Endothelial cell of umbilical vein (primary cell): ENCODE results near the gene PIRT. TPM values are rescaled to one million over a fixed set of nuclear protein-coding genes. Genes with fewer than 3 reads are reported as not detected.

Experiments
- BruUV-seq: library from RNA; stranded (reverse); fragments of 400-500 nt; replicated peaks from 2 replicates; lab custom pipeline; 2021; lab: Mats Ljungman, UMichigan
- CTCF ChIA-PET: fragments of 300-600, 350-600 bp; sonication (Branson Sonifier 250); formaldehyde crosslinking; loops from one replicate; lab custom pipeline; 2021; ENCODE audit warnings: antibody characterized with exemption, inconsistent platforms; lab: Charles Lee
- POLR2A ChIA-PET: fragments of 300-600, 350-600 bp; sonication (Branson Sonifier 250); formaldehyde crosslinking; loops from one replicate; lab custom pipeline; 2021; ENCODE audit warnings: antibody characterized with exemption, inconsistent platforms; lab: Charles Lee
- DNase-seq: peaks from one replicate; pipeline ENCODE4 v3.0.0-alpha.2; 2011; ENCODE audit warnings: low read depth, low spot score
- FAIRE-seq: peaks from 2 replicates; lab custom pipeline; 2011; peaks lifted over from hg19 to GRCh38; lab: Jason Lieb, UNC
- H2AFZ ChIP-seq: 2 replicates; pipeline ENCODE4 v1.6.0; 2012; ENCODE audit warnings: low read depth, low read length, control low read depth, inconsistent platforms
- H3K27ac ChIP-seq: 2 replicates; pipeline ENCODE4 v1.5.1; 2011; ENCODE audit warnings: low read depth, mild to moderate bottlenecking, control low read depth, low read length, moderate library complexity; ENCODE audit not compliant: insufficient read depth
- H3K27me3 ChIP-seq, 2 experiments: 2 replicates each; pipeline versions ENCODE4 v1.6.0 to v1.6.1; 2011; ENCODE audit warnings: low read length in 2 of 2, mixed read lengths in 1 of 2; ENCODE audit not compliant: control insufficient read depth in 2 of 2, insufficient read depth in 2 of 2
- H3K36me3 ChIP-seq, 2 experiments: 2 replicates in 1 of 2; 3 replicates in 1 of 2; pipeline ENCODE4 v1.5.1; 2011; ENCODE audit warnings: low read length in 2 of 2, mild to moderate bottlenecking in 1 of 2, moderate library complexity in 1 of 2; ENCODE audit not compliant: control insufficient read depth in 2 of 2, insufficient read depth in 2 of 2; ENCODE audit errors: extremely low read depth in 1 of 2
- H3K4me1 ChIP-seq: 3 replicates; pipeline ENCODE4 v1.5.1; 2011; ENCODE audit warnings: mild to moderate bottlenecking, low read length; ENCODE audit not compliant: control insufficient read depth, insufficient read depth; ENCODE audit errors: extremely low read depth
- H3K4me2 ChIP-seq: 2 replicates; pipeline ENCODE4 v1.6.1; 2011; ENCODE audit warnings: low read length, control low read depth, mixed read lengths; ENCODE audit not compliant: insufficient read depth
- H3K4me3 ChIP-seq, 3 experiments: fragments of 200-600 bp in 1 of 3; sonication (generic), shearing (Covaris generic) in 1 of 3; replicated peaks in 1 of 3; 2 replicates each; pipeline ENCODE4 v1.5.1; 2011 to 2016; ENCODE audit warnings: control low read depth in 3 of 3, low read length in 3 of 3, mild to moderate bottlenecking in 2 of 3, inconsistent platforms in 1 of 3, low read depth in 1 of 3, moderate library complexity in 1 of 3; ENCODE audit not compliant: insufficient read depth in 1 of 3
- H3K79me2 ChIP-seq: 2 replicates; pipeline ENCODE4 v1.6.0; 2012; ENCODE audit warnings: low read length, inconsistent platforms; ENCODE audit not compliant: control insufficient read depth, insufficient read depth
- H3K9ac ChIP-seq: replicated peaks from 2 replicates; pipeline ENCODE3; 2011; ENCODE audit warnings: low read length, control low read depth; ENCODE audit not compliant: insufficient read depth; ENCODE audit errors: extremely low read depth
- H3K9me1 ChIP-seq: replicated peaks from 3 replicates; pipeline ENCODE4 v1.6.0; 2011; ENCODE audit warnings: mild to moderate bottlenecking, low read length; ENCODE audit not compliant: control insufficient read depth, insufficient read depth; ENCODE audit errors: extremely low read depth
- H3K9me3 ChIP-seq: replicated peaks from 2 replicates; pipeline ENCODE4 v1.5.1; 2012; ENCODE audit warnings: low read length, inconsistent platforms; ENCODE audit not compliant: control insufficient read depth, insufficient read depth
- H4K20me1 ChIP-seq: replicated peaks from 2 replicates; pipeline ENCODE3; 2011; ENCODE audit warnings: mild to moderate bottlenecking, low read length; ENCODE audit not compliant: control insufficient read depth, insufficient read depth; ENCODE audit errors: extremely low read depth
- EZH2 ChIP-seq: IDR thresholded peaks from 2 replicates; pipeline ENCODE4 v1.6.1; 2012; ENCODE audit warnings: borderline replicate concordance, low read depth, mild to moderate bottlenecking, moderate library complexity, low read length, inconsistent platforms; ENCODE audit not compliant: severe bottlenecking
- FOS ChIP-seq: IDR thresholded peaks from 2 replicates; pipeline ENCODE4 v1.6.1; 2011; ENCODE audit warnings: mild to moderate bottlenecking, low read length, moderate library complexity, borderline replicate concordance; ENCODE audit not compliant: insufficient read depth
- GATA2 ChIP-seq: IDR thresholded peaks from 2 replicates; pipeline ENCODE4 v1.7.0; 2011; ENCODE audit warnings: low read depth, mild to moderate bottlenecking, moderate library complexity, mixed read lengths, low read length; ENCODE audit not compliant: insufficient read length, insufficient read depth
- JUN ChIP-seq: IDR thresholded peaks from 2 replicates; pipeline ENCODE4 v1.6.1; 2011; ENCODE audit warnings: borderline replicate concordance, low read depth; ENCODE audit not compliant: insufficient read length, insufficient read depth
- MYC ChIP-seq: IDR thresholded peaks from one replicate; pipeline ENCODE4 v1.6.1; 2011; ENCODE audit warnings: mild to moderate bottlenecking, low read depth, low read length
- POLR2A ChIP-seq: IDR thresholded peaks from 2 replicates; pipeline ENCODE4 v1.6.1; 2012; ENCODE audit warnings: low read depth, mild to moderate bottlenecking, control low read depth, low read length
- POLR2AphosphoS5 ChIP-seq: IDR thresholded peaks from 2 replicates; pipeline ENCODE4 v1.6.1; 2012; ENCODE audit warnings: low read depth, mild to moderate bottlenecking, control low read depth, low read length, moderate library complexity; ENCODE audit not compliant: insufficient read depth
- dilution Hi-C: fragments of 300-500 bp; cut with MboI; formaldehyde crosslinking; loops from one replicate; pipeline ENCODE4 v1.15.0; 2019; ENCODE audit warnings: low sequenced_read_pairs; ENCODE audit not compliant: extremely low pct_ligation_motif_present
- intact Hi-C: fragments of 100-400 bp; cut with micrococcal nuclease; formaldehyde crosslinking; loops from one replicate; pipeline ENCODE4 v1.10.0; 2022
- polyA plus RNA-seq, 4 experiments: library from polyadenylated mRNA; depleted of rRNA in 3 of 4; stranded (reverse) in 3 of 4; unstranded in 1 of 4; fragments of >200 nt; gene quantifications; 2 replicates each; pipeline versions ENCODE4 v1.2.1 to v1.2.3, GENCODE V29; 2011 to 2012; ENCODE audit warnings: missing spikeins in 1 of 4
- total RNA-seq: library from RNA; stranded (reverse); gene quantifications from 2 replicates; pipeline ENCODE4 v1.2.3, GENCODE V29; 2021
- TF ChIP-seq, protein P1 (sequence below): IDR thresholded peaks from 2 replicates; pipeline ENCODE4 v1.6.1; 2011; ENCODE audit not compliant: insufficient read depth, insufficient read length
- TF ChIP-seq, protein P2 (sequence below), 2 donors: IDR thresholded peaks; 1 replicate in 1 of 2; 2 replicates in 1 of 2; pipeline ENCODE4 v1.5.1; 2011; ENCODE audit warnings: low read length in 2 of 2, mild to moderate bottlenecking in 2 of 2, moderate library complexity in 2 of 2, control low read depth in 1 of 2, inconsistent platforms in 1 of 2, low read depth in 1 of 2; ENCODE audit not compliant: insufficient read depth in 1 of 2; ENCODE audit errors: extremely low read depth in 1 of 2

Gene PIRT
- total and polyA plus RNA-seq, 2 donors (not counting 3 experiments of a cell fraction or from before 2014, with no cell fraction given) = not detected

DNA sequence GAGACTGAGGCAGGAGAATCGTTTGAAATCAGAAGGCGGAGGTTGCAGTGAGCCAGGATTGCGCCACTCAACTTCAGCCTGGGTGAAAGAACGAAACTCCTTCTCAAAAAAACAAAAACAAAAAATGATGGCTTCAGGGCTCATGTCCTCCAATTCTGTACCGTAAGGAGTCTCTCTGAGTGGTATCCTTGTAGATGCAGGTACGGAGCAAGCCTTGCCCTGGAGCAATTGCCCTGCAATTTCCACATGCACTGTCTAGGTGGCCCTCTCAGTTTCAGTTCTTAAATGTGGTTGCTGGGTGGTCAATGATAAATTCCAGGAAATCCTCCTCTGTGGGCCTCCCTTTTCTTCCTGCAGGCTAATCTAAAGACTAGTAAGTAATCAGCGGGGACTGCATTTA is 44.6 kb downstream of the PIRT start:
- Histone ChIP-seq H4K20me1 (no peaks in the 10 kb centered on the region), H3K9ac (no peak overlapping the region), H3K4me3 (no peak overlapping the region), H3K9me3 (no peaks in the 10 kb centered on the region), H3K79me2 (no peaks in the 10 kb centered on the region), H3K9me1 (no peaks in the 10 kb centered on the region), H3K4me2 (no peak overlapping the region), H2AFZ (no peak overlapping the region), H3K27ac (no peak overlapping the region), H3K36me3 (no peaks in the 10 kb centered on the region), H3K27me3 (no peaks in the 10 kb centered on the region), H3K4me1 (no peaks in the 10 kb centered on the region)
- TF ChIP-seq EZH2 = no peak
- TF ChIP-seq JUN = no peak
- TF ChIP-seq POLR2A = no peak
- TF ChIP-seq, protein P1, sequence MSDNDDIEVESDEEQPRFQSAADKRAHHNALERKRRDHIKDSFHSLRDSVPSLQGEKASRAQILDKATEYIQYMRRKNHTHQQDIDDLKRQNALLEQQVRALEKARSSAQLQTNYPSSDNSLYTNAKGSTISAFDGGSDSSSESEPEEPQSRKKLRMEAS = no peak
- TF ChIP-seq, protein P2, sequence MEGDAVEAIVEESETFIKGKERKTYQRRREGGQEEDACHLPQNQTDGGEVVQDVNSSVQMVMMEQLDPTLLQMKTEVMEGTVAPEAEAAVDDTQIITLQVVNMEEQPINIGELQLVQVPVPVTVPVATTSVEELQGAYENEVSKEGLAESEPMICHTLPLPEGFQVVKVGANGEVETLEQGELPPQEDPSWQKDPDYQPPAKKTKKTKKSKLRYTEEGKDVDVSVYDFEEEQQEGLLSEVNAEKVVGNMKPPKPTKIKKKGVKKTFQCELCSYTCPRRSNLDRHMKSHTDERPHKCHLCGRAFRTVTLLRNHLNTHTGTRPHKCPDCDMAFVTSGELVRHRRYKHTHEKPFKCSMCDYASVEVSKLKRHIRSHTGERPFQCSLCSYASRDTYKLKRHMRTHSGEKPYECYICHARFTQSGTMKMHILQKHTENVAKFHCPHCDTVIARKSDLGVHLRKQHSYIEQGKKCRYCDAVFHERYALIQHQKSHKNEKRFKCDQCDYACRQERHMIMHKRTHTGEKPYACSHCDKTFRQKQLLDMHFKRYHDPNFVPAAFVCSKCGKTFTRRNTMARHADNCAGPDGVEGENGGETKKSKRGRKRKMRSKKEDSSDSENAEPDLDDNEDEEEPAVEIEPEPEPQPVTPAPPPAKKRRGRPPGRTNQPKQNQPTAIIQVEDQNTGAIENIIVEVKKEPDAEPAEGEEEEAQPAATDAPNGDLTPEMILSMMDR (IDR thresholded peaks at IDR 0.05; ENCODE audit: extremely low read depth in 1 of 2, insufficient read depth in 1 of 2, low read depth in 1 of 2, low read length in 2 of 2) = no peak
- TF ChIP-seq MYC = no peak
- TF ChIP-seq POLR2AphosphoS5 = no peak
- TF ChIP-seq GATA2 = no peak
- TF ChIP-seq FOS = no peak
- dilution Hi-C loops = no loop called here
- POLR2A ChIA-PET = no interaction called here
- intact Hi-C loops = no loop called here
- BruUV-seq = no TSS peak
- no peak for DNase-seq
- no peak for FAIRE-seq
- CTCF ChIA-PET = no interaction called here
